Ovary (tissue), 9 donors: Measurements from ENCODE around the gene CCDC154. TPM values are rescaled to one million over a fixed set of nuclear protein-coding genes. Genes with fewer than 3 reads are reported as not detected.

ENCODE experiments used
- DNase-seq, 5 donors: peaks; one replicate each; pipeline ENCODE4 v3.0.0-alpha.2; 2019 to 2020
- H3K27ac ChIP-seq, 2 donors: fragments of 200-600 bp; one replicate each; pipeline versions ENCODE4 v1.5.1 to v1.8.0; 2019 to 2022
- H3K27me3 ChIP-seq: fragments of 200-600 bp; one replicate; pipeline ENCODE4 v1.8.0; 2022
- H3K36me3 ChIP-seq: fragments of 200-600 bp; sonication (generic); one replicate; pipeline ENCODE4 v1.5.1; 2019
- H3K4me1 ChIP-seq: one replicate; pipeline ENCODE4 v1.8.1; 2013; ENCODE audit warnings: mild to moderate bottlenecking, moderate library complexity; ENCODE audit not compliant: insufficient read depth
- H3K4me3 ChIP-seq: fragments of 200-600 bp; sonication (generic); one replicate; pipeline ENCODE4 v1.5.1; 2017
- H3K9me3 ChIP-seq, 2 donors: fragments of 200-600 bp in 1 of 2; sonication (generic) in 1 of 2; one replicate each; pipeline versions ENCODE4 v1.5.1 to v1.8.1; 2013 to 2019; ENCODE audit warnings: mild to moderate bottlenecking in 1 of 2, moderate library complexity in 1 of 2
- EP300 ChIP-seq: sonication (generic); formaldehyde crosslinking; IDR thresholded peaks from one replicate; pipeline ENCODE4 v1.6.1; 2017; ENCODE audit warnings: antibody characterized with exemption
- POLR2A ChIP-seq: fragments of 450-650 bp; IDR thresholded peaks from one replicate; pipeline ENCODE4 v1.6.1; 2017; ENCODE audit warnings: antibody characterized with exemption, mild to moderate bottlenecking, moderate library complexity
- WGBS, 3 donors: extraction: QIAGEN DNeasy Blood & Tissue Kit in 1 of 3; methylation state at CpG; one replicate each; pipeline versions ENCODE4 v1.1.5 to v1.1.7; 2013 to 2017; 5-methylcytosine and 5-hydroxymethylcytosine counted together
- intact Hi-C, 4 donors: fragments of 100-400 bp; cut with DNase I; formaldehyde crosslinking; loops; one replicate each; pipeline versions ENCODE4 v1.11.0 to v1.15.1; 2022 to 2023
- polyA plus RNA-seq, 2 donors: library from polyadenylated mRNA; stranded (reverse); fragments of 200-250 nt in 1 of 2; fragments of 350-450 nt in 1 of 2; fragmentation: Illumina TruSeq in 1 of 2; extraction: RNeasy Lipid Tissue Mini Kit (QIAGEN cat#74804) in 1 of 2; gene quantifications; one replicate each; pipeline ENCODE4 v1.2.3, GENCODE V29; 2013 to 2014
- total RNA-seq, 7 donors: library from RNA; depleted of rRNA in 2 of 7; stranded (reverse); fragments of >200 nt in 2 of 7; fragmentation: NEBNext Ultra II Directional in 3 of 7; extraction: Animal tissue kit (Norgen Biotek cat#: 25700) in 3 of 7; gene quantifications; one replicate each; pipeline versions ENCODE4 v1.1.0 to v1.2.4, GENCODE V29; 2016 to 2023
- TF ChIP-seq, protein P1 (sequence below), 3 donors: fragments of 450-650 bp in 2 of 3; fragments of 200-600 bp in 1 of 3; IDR thresholded peaks; one replicate each; pipeline versions ENCODE4 v1.5.1 to v1.8.0; 2016 to 2022; ENCODE audit warnings: antibody characterized with exemption in 3 of 3, mild to moderate bottlenecking in 1 of 3
- donor health status: DM: no; HTN: no; CAD: no; lungs with moderate emphysema.
- donor health status: DM: no; HTN: no; CAD: no.
- donor health status: Bipolar disorder and iron deficiency.
- donor health status: DM: yes; HTN: yes; CAD: no.
- donor health status: DM: no; HTN: no; CAD: no.
- donor health status: DM: yes; HTN: yes; CAD: no.

CCDC154 gene
- total and polyA plus RNA-seq, 9 donors, result 1.1 to 3.5 (median 1.7) TPM; not detected in 1

DNA sequence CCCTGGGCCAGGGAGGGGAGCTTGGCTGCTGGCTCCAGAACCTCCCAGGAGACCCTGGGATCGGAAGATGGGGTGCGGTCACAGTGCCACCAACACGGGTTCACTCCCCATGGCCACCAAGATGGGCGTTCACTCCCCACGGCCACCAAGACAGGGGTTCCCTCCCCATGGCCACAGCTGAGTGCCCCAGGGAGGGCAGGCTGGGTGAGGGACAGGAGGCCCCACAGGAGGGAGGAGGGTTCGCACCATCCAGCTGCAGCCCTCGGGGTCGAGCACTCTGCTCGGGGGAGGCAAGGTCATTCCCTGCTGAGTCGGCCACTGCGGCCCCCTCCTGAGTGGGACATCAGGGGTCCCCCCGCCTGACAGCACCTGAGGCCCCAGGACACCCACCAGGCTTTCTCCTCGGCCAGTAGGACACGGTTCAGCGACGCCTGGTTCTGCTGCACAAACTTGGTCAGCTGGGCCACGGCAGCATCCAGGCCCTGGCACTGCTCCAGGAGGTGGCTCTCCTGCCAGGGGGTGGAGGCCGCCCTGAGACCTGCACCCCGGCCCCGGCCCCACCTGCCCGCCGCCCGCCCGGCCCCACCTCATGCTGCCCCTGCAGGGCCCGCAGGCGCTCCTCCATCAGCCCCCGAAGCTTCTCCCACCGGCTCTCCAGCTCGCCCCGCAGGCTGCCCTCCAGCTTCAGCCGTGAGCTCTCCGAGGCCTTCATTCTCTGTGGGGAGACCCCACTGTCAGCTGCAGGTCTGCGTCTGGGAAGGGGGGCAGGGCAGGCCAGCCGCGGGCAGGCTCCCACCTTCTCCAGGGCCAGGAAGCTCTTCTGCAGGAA is 5.9 kb downstream of the CCDC154 start:
- intact Hi-C loops, result no loop called here
- DNase-seq, result no peak
- Histone ChIP-seq H3K27ac (no peak overlapping the region), H3K4me1 (no peaks in the 10 kb centered on the region), H3K4me3 (no peak overlapping the region), H3K36me3 (no peaks in the 10 kb centered on the region), H3K27me3 (no peaks in the 10 kb centered on the region), H3K9me3 (no peaks in the 10 kb centered on the region)
- TF ChIP-seq EP300, result no peak
- TF ChIP-seq POLR2A, result no peak
- TF ChIP-seq, protein P1, sequence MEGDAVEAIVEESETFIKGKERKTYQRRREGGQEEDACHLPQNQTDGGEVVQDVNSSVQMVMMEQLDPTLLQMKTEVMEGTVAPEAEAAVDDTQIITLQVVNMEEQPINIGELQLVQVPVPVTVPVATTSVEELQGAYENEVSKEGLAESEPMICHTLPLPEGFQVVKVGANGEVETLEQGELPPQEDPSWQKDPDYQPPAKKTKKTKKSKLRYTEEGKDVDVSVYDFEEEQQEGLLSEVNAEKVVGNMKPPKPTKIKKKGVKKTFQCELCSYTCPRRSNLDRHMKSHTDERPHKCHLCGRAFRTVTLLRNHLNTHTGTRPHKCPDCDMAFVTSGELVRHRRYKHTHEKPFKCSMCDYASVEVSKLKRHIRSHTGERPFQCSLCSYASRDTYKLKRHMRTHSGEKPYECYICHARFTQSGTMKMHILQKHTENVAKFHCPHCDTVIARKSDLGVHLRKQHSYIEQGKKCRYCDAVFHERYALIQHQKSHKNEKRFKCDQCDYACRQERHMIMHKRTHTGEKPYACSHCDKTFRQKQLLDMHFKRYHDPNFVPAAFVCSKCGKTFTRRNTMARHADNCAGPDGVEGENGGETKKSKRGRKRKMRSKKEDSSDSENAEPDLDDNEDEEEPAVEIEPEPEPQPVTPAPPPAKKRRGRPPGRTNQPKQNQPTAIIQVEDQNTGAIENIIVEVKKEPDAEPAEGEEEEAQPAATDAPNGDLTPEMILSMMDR (IDR thresholded peaks at IDR 0.05), result no peak
- WGBS, 3 donors, result 71 to 83% (median 77%) methylated on average over 29 to 35 of the region's 35 CpGs

DNA sequence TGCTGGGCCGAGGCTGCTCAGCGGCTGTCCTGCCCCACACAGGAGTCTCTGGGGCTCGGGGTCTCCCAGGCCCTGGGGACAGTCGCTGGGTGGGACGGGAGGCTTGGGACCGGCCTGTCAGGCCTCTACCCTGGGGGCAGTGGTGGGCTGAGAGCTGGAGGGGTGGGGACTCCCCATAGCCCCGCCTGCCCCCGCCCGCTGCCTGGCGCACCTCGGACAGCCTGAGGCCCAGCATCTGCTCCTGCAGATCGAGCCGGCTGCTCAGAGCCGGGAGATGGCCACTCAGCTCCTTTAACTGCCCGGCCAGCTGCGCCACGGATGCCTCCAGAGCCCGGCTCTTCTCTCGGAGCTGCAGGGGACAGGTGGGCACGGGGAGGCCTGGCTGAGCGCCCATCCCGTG is 6.8 kb downstream of the CCDC154 start:
- Histone ChIP-seq H3K27ac (no peak overlapping the region), H3K9me3 (no peaks in the 10 kb centered on the region), H3K27me3 (no peaks in the 10 kb centered on the region), H3K4me1 (no peaks in the 10 kb centered on the region), H3K36me3 (no peaks in the 10 kb centered on the region), H3K4me3 (no peak overlapping the region)
- DNase-seq, result no peak
- no peak for TF ChIP-seq EP300
- TF ChIP-seq, protein P1 (IDR thresholded peaks at IDR 0.05), result no peak
- no peak for TF ChIP-seq POLR2A
- WGBS, 3 donors, result 78 to 80% (median 80%) methylated on average over 16 to 22 of the region's 22 CpGs
- intact Hi-C loops, result no loop called here

DNA sequence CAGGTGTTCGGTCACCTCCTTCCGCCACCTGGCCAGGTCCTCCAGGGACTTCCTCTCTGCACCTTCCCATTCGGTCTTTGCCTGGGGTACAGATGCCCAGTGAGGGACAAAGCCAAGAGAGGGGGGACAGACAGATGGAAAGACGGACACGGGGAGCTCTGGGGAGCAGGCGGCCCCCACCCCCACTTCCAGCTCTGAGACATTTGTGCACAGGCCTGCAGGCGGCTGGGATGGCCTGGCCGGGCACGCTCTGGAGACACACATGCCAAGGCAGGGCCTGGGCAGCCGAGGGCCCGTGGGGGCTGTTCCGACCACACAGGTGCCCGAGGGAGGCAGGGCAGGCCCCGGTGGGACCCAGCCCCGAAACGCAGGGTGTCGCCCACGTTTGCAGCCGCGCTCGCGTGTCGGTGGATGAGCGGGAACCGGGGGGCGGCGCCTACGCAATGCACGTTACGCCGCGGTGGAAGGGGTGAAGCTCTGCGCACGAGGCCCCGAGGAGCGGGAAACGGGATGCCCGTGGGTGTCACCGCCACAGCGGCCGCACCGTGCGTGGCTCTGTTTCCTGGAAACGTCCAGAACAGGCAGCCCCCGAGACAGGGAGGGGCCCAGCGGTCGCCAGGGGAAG is 7.5 kb downstream of the CCDC154 start:
- no peak for TF ChIP-seq EP300
- TF ChIP-seq, protein P1 (IDR thresholded peaks at IDR 0.05), result no peak
- TF ChIP-seq POLR2A, result no peak
- Histone ChIP-seq H3K4me1 (no peaks in the 10 kb centered on the region), H3K36me3 (no peaks in the 10 kb centered on the region), H3K9me3 (no peaks in the 10 kb centered on the region), H3K27me3 (no peaks in the 10 kb centered on the region), H3K27ac (no peak overlapping the region), H3K4me3 (no peak overlapping the region)
- intact Hi-C loops, result no loop called here
- no peak for DNase-seq
- 89 to 93% (median 90%) methylated on average over 47 of the region's 47 CpGs for WGBS, 3 donors

DNA sequence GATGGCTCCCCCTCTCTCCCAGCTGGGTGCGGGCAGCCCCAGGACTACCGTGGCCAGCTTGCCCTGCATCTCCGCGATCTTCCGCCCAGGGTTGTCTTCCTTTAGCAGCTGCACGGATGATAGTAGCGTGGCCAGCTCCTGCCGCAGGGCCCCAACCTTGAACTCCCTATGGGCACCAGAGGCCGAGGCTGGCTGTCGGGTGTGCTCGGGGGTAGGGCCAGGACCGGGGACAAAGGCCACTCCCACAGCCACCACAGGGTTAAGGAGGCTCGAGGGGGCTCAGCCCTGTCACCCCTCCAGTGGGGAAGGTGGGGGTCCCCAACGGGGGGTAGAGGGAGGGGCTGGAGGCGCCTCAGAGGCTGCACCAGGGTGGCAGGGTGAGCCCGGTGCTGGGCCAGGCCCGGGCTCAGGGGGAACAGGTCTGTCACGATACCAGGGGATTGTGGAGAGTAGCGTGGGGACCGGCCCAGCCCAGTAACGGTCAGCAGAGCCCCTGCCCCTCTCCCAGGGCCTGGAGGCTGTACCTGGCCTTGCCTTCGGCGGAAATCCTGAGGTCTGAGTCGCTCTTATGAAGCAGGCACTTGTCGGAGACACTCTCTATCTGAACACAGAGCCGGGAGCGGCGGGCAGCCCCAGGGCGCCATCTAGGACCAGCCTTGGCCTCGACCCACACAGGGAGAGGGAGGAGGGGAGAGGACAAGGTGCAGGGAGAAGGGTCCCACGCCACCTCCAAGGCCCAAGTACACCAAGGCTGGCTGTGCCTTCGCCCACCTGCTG is 8.2 kb downstream of the CCDC154 start:
- Histone ChIP-seq H3K4me1 (no peaks in the 10 kb centered on the region), H3K36me3 (no peaks in the 10 kb centered on the region), H3K27me3 (no peaks in the 10 kb centered on the region), H3K27ac (no peak overlapping the region), H3K4me3 (no peak overlapping the region), H3K9me3 (no peaks in the 10 kb centered on the region)
- TF ChIP-seq POLR2A (no peak), EP300 (no peak)
- TF ChIP-seq, protein P1 (IDR thresholded peaks at IDR 0.05), result no peak
- 73 to 83% (median 81%) methylated on average over 24 to 32 of the region's 32 CpGs for WGBS, 3 donors
- intact Hi-C loops, result no loop called here
- no peak for DNase-seq
